ENCODE measurements around the gene TM9SF3.

TM9SF3 gene

GRCh38 chr10:96494694-96495093 lies 92.1 kb downstream of the TM9SF3 start:
- no peaks in the 10 kb centered on the region for H3K36me3 ChIP-seq (ENCODE audit: low read length)
- H3K4me2 ChIP-seq (ENCODE audit: low read depth, low read length, poor library complexity, severe bottlenecking), result no peak overlapping the region
- no peak for TF ChIP-seq CTCF (IDR thresholded peaks at IDR 0.05; ENCODE audit: insufficient read depth, low read length, poor library complexity, severe bottlenecking)
- no peak for TF ChIP-seq EZH2phosphoT487 (conservative IDR thresholded peaks at IDR 0.05; ENCODE audit: low read length)
- H3K27me3 ChIP-seq (ENCODE audit: low read length), result no peaks in the 10 kb centered on the region
- H3K4me3 ChIP-seq (ENCODE audit: insufficient read depth, low read length, poor library complexity, severe bottlenecking), result no peak overlapping the region
- no peak overlapping the region for H2AFZ ChIP-seq (ENCODE audit: low read depth, low read length, severe bottlenecking)
- H3K9me2 ChIP-seq (replicated peaks; ENCODE audit: insufficient read depth, low read length), result no peaks in the 10 kb centered on the region
- no peak overlapping the region for H3K9ac ChIP-seq (ENCODE audit: low read length)
- H3K9me3 ChIP-seq (ENCODE audit: insufficient read depth, low read length), result no peaks in the 10 kb centered on the region
- H3K27ac ChIP-seq (ENCODE audit: low read depth, low read length), result no peak overlapping the region
- H4K20me1 ChIP-seq (ENCODE audit: low read depth, low read length), result no peaks in the 10 kb centered on the region
- no peaks in the 10 kb centered on the region for H3F3A ChIP-seq (ENCODE audit: insufficient read depth)
- H3K79me2 ChIP-seq (ENCODE audit: insufficient read depth, low read length), result no peaks in the 10 kb centered on the region

- Histone ChIP-seq H3K9ac (ENCODE audit: low read length) (no peak overlapping the region), H3K9me2 (replicated peaks; ENCODE audit: insufficient read depth, low read length) (no peaks in the 10 kb centered on the region), H3K27me3 (ENCODE audit: low read length) (no peaks in the 10 kb centered on the region), H2AFZ (ENCODE audit: low read depth, low read length, severe bottlenecking) (no peak overlapping the region), H4K20me1 (ENCODE audit: low read depth, low read length) (no peaks in the 10 kb centered on the region), H3F3A (ENCODE audit: insufficient read depth) (no peaks in the 10 kb centered on the region), H3K27ac (ENCODE audit: low read depth, low read length) (no peak overlapping the region), H3K36me3 (ENCODE audit: low read length) (no peaks in the 10 kb centered on the region), H3K9me3 (ENCODE audit: insufficient read depth, low read length) (no peaks in the 10 kb centered on the region), H3K4me3 (ENCODE audit: insufficient read depth, low read length, poor library complexity, severe bottlenecking) (no peak overlapping the region), H3K79me2 (ENCODE audit: insufficient read depth, low read length) (no peaks in the 10 kb centered on the region), H3K4me2 (ENCODE audit: low read depth, low read length, poor library complexity, severe bottlenecking) (no peak overlapping the region)
- no peak for TF ChIP-seq CTCF (IDR thresholded peaks at IDR 0.05; ENCODE audit: insufficient read depth, low read length, poor library complexity, severe bottlenecking)
- no peak for TF ChIP-seq EZH2phosphoT487 (conservative IDR thresholded peaks at IDR 0.05; ENCODE audit: low read length)
Measured at GRCh38 chr10:96493871-96494525, 92.8 kb downstream of the TM9SF3 start.

GRCh38 chr10:96493254-96493653 lies 93.6 kb downstream of the TM9SF3 start:
- Histone ChIP-seq H3K9ac (ENCODE audit: low read length) (no peak overlapping the region), H3K9me2 (replicated peaks; ENCODE audit: insufficient read depth, low read length) (no peaks in the 10 kb centered on the region), H3K36me3 (ENCODE audit: low read length) (no peaks in the 10 kb centered on the region), H3K4me2 (ENCODE audit: low read depth, low read length, poor library complexity, severe bottlenecking) (no peak overlapping the region), H3K27ac (ENCODE audit: low read depth, low read length) (no peak overlapping the region), H2AFZ (ENCODE audit: low read depth, low read length, severe bottlenecking) (no peak overlapping the region), H3F3A (ENCODE audit: insufficient read depth) (no peaks in the 10 kb centered on the region), H4K20me1 (ENCODE audit: low read depth, low read length) (no peaks in the 10 kb centered on the region), H3K4me3 (ENCODE audit: insufficient read depth, low read length, poor library complexity, severe bottlenecking) (no peak overlapping the region), H3K27me3 (ENCODE audit: low read length) (no peaks in the 10 kb centered on the region), H3K79me2 (ENCODE audit: insufficient read depth, low read length) (no peaks in the 10 kb centered on the region), H3K9me3 (ENCODE audit: insufficient read depth, low read length) (no peaks in the 10 kb centered on the region)
- TF ChIP-seq CTCF (IDR thresholded peaks at IDR 0.05; ENCODE audit: insufficient read depth, low read length, poor library complexity, severe bottlenecking) (no peak), EZH2phosphoT487 (conservative IDR thresholded peaks at IDR 0.05; ENCODE audit: low read length) (no peak)
